Neural crest cell (in vitro differentiated cells): ENCODE results near the gene PNPLA7. TPM values are rescaled to one million over a fixed set of nuclear protein-coding genes. Genes with fewer than 3 reads are reported as not detected.
"Not testable (repeated sequence)": the region's sequence is repeated elsewhere in the genome, so short reads cannot be mapped to it uniquely, and the experiment has no call there.

Experiments used
- DNase-seq: peaks from one replicate; pipeline ENCODE4 v3.0.0; 2021; ENCODE audit warnings: low read depth, mixed read lengths, low spot score
- H3K27ac Mint-ChIP-seq: one replicate; pipeline ENCODE4 v1.8.0; 2021; ENCODE audit warnings: mild to moderate bottlenecking, mixed read lengths; ENCODE audit not compliant: unreplicated experiment
- H3K27me3 Mint-ChIP-seq: 2 replicates; pipeline ENCODE4 v1.8.0; 2021; ENCODE audit warnings: low read depth, mild to moderate bottlenecking, mixed read lengths
- H3K36me3 Mint-ChIP-seq: 2 replicates; pipeline ENCODE4 v1.8.0; 2021; ENCODE audit warnings: low read depth, mild to moderate bottlenecking, mixed read lengths
- H3K4me1 Mint-ChIP-seq: 2 replicates; pipeline ENCODE4 v1.8.0; 2021; ENCODE audit warnings: mixed read lengths
- H3K4me3 Mint-ChIP-seq: one replicate; pipeline ENCODE4 v1.8.0; 2021; ENCODE audit warnings: mild to moderate bottlenecking, mixed read lengths
- H3K9me3 Mint-ChIP-seq: 2 replicates; pipeline ENCODE4 v1.8.0; 2021; ENCODE audit warnings: mixed read lengths
- total RNA-seq: library from RNA; stranded (reverse); gene quantifications from 2 replicates; pipeline ENCODE4 v1.2.1, GENCODE V29; 2021
- TF ChIP-seq, protein P1 (sequence below): fragments of 200-600 bp; sonication (generic); conservative IDR thresholded peaks from 2 replicates; pipeline ENCODE4 v1.5.0; 2021; ENCODE audit warnings: antibody characterized with exemption, mild to moderate bottlenecking

PNPLA7 gene
- total RNA-seq, 1 donor from 2014 or later: 2.2 TPM

DNA sequence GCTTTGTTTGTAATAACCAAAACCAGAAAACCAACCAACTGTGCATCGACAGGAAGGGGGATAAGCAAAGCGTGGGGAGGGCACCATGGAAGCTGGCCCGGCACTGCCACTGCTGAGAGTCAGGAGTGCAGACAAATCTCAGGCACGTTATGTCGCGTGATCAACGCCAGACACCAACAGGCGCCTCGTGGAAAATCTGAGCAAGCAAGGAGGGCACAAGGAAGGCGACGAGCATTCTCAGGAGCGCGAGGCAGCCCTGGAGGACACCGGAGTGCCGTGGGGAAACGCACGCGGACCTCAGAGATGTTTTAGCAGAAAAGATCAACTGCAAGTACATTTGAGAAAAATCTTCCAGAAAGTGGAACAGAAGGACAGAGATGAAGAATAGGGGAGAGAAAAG, 75.9 kb downstream of the PNPLA7 start:
- Mint-ChIP-seq H3K4me1 (peaks cover under 1% of the 10 kb centered on the region), H3K4me3 (no peak overlapping the region), H3K27ac (no peak overlapping the region), H3K9me3 (peaks cover 10% of the 10 kb centered on the region), H3K36me3 (peaks cover 20% of the 10 kb centered on the region), H3K27me3 (no peaks in the 10 kb centered on the region)
- DNase-seq: no peak
- TF ChIP-seq, protein P1, sequence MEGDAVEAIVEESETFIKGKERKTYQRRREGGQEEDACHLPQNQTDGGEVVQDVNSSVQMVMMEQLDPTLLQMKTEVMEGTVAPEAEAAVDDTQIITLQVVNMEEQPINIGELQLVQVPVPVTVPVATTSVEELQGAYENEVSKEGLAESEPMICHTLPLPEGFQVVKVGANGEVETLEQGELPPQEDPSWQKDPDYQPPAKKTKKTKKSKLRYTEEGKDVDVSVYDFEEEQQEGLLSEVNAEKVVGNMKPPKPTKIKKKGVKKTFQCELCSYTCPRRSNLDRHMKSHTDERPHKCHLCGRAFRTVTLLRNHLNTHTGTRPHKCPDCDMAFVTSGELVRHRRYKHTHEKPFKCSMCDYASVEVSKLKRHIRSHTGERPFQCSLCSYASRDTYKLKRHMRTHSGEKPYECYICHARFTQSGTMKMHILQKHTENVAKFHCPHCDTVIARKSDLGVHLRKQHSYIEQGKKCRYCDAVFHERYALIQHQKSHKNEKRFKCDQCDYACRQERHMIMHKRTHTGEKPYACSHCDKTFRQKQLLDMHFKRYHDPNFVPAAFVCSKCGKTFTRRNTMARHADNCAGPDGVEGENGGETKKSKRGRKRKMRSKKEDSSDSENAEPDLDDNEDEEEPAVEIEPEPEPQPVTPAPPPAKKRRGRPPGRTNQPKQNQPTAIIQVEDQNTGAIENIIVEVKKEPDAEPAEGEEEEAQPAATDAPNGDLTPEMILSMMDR: no peak

GRCh38 chr9:137470785-137471184, 79.4 kb downstream of the PNPLA7 start:
- TF ChIP-seq, protein P1: no peak
- H3K4me3 Mint-ChIP-seq: no peak overlapping the region
- H3K27me3 Mint-ChIP-seq: no peaks in the 10 kb centered on the region
- DNase-seq: no peak
- H3K36me3 Mint-ChIP-seq: peaks cover 15% of the 10 kb centered on the region
- H3K9me3 Mint-ChIP-seq: peaks cover 5% of the 10 kb centered on the region
- no peaks in the 10 kb centered on the region for H3K4me1 Mint-ChIP-seq
- H3K27ac Mint-ChIP-seq: no peak overlapping the region

DNA sequence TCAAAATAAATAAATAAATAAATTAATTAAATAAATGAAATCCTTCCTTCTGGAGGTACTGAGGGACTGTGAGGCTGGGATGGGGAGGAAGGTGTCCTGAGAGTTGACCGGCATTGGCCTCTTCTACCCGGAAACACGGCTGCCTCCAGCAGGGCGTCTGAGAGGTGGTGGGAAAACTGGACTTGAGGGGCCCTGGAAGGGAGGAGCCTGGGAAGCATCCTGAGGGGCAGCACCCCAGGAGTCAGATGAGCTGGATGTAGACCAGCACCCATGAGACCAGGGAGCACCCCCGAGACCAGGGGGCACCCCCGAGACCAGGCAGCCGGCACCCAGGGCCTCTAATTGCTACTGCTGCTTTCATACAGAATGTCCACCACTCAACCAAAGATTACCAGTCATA, 82.3 kb downstream of the PNPLA7 start:
- H3K36me3 Mint-ChIP-seq: peaks cover 2% of the 10 kb centered on the region
- DNase-seq: no peak
- H3K9me3 Mint-ChIP-seq: no peaks in the 10 kb centered on the region
- H3K27ac Mint-ChIP-seq: no peak overlapping the region
- TF ChIP-seq, protein P1: no peak
- H3K4me3 Mint-ChIP-seq: no peak overlapping the region
- H3K4me1 Mint-ChIP-seq: no peaks in the 10 kb centered on the region
- H3K27me3 Mint-ChIP-seq: peaks cover 2% of the 10 kb centered on the region

- H3K9me3 Mint-ChIP-seq: no peaks in the 10 kb centered on the region
- no peak overlapping the region for H3K4me3 Mint-ChIP-seq
- no peaks in the 10 kb centered on the region for H3K36me3 Mint-ChIP-seq
- H3K4me1 Mint-ChIP-seq: no peaks in the 10 kb centered on the region
- no peak for DNase-seq
- TF ChIP-seq, protein P1: no peak
- no peak overlapping the region for H3K27ac Mint-ChIP-seq
- H3K27me3 Mint-ChIP-seq: peaks cover 3% of the 10 kb centered on the region
Observed at GRCh38 chr9:137467161-137467581, 83.0 kb downstream of the PNPLA7 start.

DNA sequence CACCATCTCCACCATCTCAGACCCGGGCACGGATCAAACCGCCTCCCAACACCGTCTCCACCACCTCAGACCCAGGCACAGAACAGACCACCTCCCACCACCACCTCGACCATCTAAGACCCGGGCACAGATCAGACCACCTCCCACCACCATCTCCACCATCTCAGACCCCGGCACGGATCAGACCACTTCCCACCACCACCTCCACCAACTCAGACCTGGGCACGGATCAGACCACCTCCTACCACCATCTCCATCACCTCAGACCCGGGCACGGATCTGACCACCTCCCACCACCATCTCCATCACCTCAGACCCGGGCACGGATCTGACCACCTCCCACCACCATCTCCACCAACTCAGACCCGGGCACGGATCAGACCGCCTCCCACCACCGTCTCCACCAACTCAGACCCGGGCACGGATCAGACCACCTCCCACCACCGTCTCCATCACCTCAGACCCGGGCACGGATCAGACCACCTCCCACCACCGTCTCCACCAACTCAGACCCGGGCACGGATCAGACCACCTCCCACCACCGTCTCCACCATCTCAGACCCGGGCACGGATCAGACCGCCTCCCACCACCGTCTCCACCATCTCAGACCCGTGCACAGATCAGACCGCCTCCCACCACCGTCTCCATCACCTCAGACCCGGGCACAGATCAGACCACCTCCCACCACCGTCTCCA, 83.7 kb downstream of the PNPLA7 start:
- H3K4me3 Mint-ChIP-seq: not testable (repeated sequence)

GRCh38 chr9:137465720-137466388, 84.3 kb downstream of the PNPLA7 start:
- H3K9me3 Mint-ChIP-seq: no peaks in the 10 kb centered on the region
- H3K36me3 Mint-ChIP-seq: no peaks in the 10 kb centered on the region
- TF ChIP-seq, protein P1: no peak
- H3K4me1 Mint-ChIP-seq: no peaks in the 10 kb centered on the region
- no peak for DNase-seq
- peak overlapping the region; percentile 80 for H3K27ac Mint-ChIP-seq
- H3K27me3 Mint-ChIP-seq: peaks cover 3% of the 10 kb centered on the region
- H3K4me3 Mint-ChIP-seq: no peak overlapping the region

More for the DNA sequence above, 83.7 kb downstream of the PNPLA7 start:
- not testable (repeated sequence) for H3K27me3 Mint-ChIP-seq, H3K36me3 Mint-ChIP-seq, H3K9me3 Mint-ChIP-seq, DNase-seq, H3K4me1 Mint-ChIP-seq
- peak overlapping the region; percentile 80 for H3K27ac Mint-ChIP-seq
